ENCODE data around the gene TRAPPC12.
"Not testable (repeated sequence)": the region's sequence is repeated elsewhere in the genome, so short reads cannot be mapped to it uniquely, and the experiment has no call there.

The TRAPPC12 gene

DNA sequence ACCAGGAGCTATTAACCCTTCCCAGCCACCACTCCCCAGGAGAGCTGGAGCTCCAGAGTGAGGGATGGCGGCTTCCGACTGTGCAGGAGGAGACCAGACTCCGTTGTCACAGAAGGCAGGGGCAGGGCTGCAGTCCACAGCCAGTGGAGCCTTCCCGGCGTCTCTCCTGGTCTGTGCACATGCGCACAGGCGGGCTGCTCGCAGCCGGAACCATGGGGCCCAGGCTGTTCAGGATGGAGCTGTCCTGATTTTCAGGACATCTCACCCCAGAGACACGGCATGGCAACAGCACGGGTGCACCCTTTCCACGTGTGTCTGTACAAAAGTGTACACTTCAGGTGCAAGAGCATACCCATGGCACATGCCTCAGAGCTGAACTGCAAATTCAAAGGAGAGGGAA, 30.7 kb upstream of the TRAPPC12 start:
- peaks cover 4% of the 10 kb centered on the region for H3K4me1 Mint-ChIP-seq
- TF ChIP-seq, protein P1, sequence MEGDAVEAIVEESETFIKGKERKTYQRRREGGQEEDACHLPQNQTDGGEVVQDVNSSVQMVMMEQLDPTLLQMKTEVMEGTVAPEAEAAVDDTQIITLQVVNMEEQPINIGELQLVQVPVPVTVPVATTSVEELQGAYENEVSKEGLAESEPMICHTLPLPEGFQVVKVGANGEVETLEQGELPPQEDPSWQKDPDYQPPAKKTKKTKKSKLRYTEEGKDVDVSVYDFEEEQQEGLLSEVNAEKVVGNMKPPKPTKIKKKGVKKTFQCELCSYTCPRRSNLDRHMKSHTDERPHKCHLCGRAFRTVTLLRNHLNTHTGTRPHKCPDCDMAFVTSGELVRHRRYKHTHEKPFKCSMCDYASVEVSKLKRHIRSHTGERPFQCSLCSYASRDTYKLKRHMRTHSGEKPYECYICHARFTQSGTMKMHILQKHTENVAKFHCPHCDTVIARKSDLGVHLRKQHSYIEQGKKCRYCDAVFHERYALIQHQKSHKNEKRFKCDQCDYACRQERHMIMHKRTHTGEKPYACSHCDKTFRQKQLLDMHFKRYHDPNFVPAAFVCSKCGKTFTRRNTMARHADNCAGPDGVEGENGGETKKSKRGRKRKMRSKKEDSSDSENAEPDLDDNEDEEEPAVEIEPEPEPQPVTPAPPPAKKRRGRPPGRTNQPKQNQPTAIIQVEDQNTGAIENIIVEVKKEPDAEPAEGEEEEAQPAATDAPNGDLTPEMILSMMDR (IDR thresholded peaks at IDR 0.05): no peak
- peaks cover 17% of the 10 kb centered on the region for H3K9me3 Mint-ChIP-seq
- no peaks in the 10 kb centered on the region for H3K27me3 Mint-ChIP-seq (ENCODE audit: low read depth, poor library complexity)
- H3K4me3 Mint-ChIP-seq: no peak overlapping the region
- DNase-seq: no peak
- no peak overlapping the region for H3K27ac Mint-ChIP-seq
- H3K36me3 Mint-ChIP-seq (ENCODE audit: low read depth): peaks cover 66% of the 10 kb centered on the region

DNA sequence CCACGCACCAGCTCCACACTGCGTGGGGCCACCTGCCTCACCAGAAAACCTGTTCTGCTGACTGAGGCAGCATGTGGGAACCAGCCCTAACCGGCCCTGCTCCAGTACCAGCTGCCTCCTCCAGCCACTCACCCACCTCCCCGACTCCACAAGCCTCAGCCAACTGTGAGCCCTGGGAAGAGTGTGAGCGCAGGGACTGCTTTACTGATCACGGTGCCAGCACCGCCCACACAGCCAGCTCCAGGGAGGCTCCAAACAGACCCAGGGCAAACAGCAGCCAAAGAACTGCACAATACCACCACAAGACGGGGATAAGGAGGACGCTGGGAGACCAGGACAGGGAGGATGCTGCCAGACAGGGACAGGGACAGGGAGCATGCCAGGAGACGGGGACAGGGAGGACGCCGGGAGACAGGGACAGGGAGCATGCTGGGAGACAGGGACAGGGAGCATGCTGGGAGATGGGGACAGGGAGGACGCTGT, 30.2 kb upstream of the TRAPPC12 start:
- TF ChIP-seq, protein P1 (IDR thresholded peaks at IDR 0.05): no peak
- Mint-ChIP-seq H3K9me3 (peaks cover 17% of the 10 kb centered on the region), H3K4me3 (no peak overlapping the region), H3K36me3 (ENCODE audit: low read depth) (peaks cover 71% of the 10 kb centered on the region), H3K27me3 (ENCODE audit: low read depth, poor library complexity) (no peaks in the 10 kb centered on the region), H3K27ac (peak overlapping the region; percentile 87), H3K4me1 (peaks cover 4% of the 10 kb centered on the region)
- no peak for DNase-seq

DNA sequence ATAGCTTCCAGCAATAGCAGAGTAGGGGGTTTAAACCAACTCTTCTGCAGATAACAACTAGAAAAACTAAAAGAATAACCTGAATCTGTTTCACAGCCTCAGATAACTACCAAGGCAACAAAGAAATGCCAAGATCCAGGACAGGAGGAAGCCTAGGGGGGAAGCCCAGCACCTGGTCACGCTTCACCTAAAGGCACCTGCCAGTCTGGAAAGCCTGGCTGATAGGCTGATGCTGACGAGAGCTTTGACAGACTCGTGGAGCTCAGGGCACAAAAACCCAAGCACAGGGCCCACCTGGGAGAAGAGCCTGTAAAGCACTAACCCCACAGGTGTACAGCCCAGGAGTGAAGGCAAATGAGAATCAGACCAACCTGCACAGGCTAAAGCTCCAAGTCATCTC, 24.5 kb upstream of the TRAPPC12 start:
- Mint-ChIP-seq H3K36me3 (ENCODE audit: low read depth) (peaks cover 44% of the 10 kb centered on the region), H3K4me3 (no peak overlapping the region), H3K4me1 (no peaks in the 10 kb centered on the region), H3K27ac (no peak overlapping the region), H3K9me3 (peaks cover 13% of the 10 kb centered on the region), H3K27me3 (ENCODE audit: low read depth, poor library complexity) (no peaks in the 10 kb centered on the region)
- no peak for DNase-seq
- TF ChIP-seq, protein P1 (IDR thresholded peaks at IDR 0.05): no peak

DNA sequence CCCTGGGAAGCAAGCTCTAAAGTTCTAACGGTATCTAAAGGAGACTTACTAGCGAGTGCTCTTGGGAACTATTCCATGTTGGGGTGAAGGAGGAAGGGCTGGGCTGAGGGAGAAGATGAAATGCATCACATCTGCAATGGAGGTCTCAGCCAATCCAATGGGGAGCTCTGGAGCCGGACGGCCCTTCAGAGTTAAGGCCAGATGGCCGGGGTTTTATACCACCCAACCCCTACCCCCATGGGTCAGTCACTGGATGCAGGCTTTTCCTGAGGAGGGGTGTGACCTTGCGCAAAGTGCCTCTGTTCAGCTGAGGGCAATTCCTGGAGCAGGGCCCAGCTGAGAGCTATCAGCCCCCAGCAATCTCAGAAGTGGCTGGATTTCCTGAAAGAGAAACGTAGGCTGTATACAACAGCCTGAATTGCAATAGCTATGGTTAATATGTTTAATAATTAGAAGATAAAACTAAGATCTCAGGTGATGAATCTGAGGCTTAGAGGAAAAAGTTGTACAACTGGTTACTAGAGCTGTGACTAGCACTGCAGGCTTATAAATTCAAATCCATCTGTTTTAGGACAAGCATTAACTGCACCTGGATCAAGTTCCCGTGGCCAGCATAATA, 23.4 kb upstream of the TRAPPC12 start:
- TF ChIP-seq, protein P1 (IDR thresholded peaks at IDR 0.05): no peak
- Mint-ChIP-seq H3K27ac (peak overlapping the region; percentile 79), H3K9me3 (peaks cover 7% of the 10 kb centered on the region), H3K4me1 (peaks cover under 1% of the 10 kb centered on the region), H3K36me3 (ENCODE audit: low read depth) (peaks cover 33% of the 10 kb centered on the region), H3K4me3 (no peak overlapping the region), H3K27me3 (ENCODE audit: low read depth, poor library complexity) (no peaks in the 10 kb centered on the region)
- DNase-seq: no peak

DNA sequence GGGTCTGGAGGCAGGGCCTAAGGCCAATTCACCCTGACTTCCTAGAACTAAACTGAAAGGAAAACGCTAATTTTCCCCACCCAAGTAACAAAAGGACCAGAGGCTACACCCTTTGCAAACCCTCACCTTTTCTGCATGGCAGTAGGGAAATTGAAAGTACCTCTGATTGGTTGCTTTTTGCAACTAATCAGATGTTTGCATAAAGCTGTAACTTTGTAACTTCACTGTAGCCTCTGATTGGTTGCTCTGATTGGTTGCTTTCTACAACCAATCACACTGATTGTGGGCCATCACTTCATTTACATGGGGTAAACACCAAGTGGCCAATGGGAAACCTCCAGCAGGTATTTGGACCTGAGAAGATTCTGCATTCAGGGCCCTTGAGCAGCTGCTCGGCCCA, 22.7 kb upstream of the TRAPPC12 start:
- Mint-ChIP-seq H3K4me3 (no peak overlapping the region), H3K36me3 (ENCODE audit: low read depth) (peaks cover 27% of the 10 kb centered on the region), H3K4me1 (peaks cover 8% of the 10 kb centered on the region), H3K27ac (peak overlapping the region; percentile 79), H3K27me3 (ENCODE audit: low read depth, poor library complexity) (peaks cover 2% of the 10 kb centered on the region), H3K9me3 (peaks cover 7% of the 10 kb centered on the region)
- no peak for DNase-seq
- TF ChIP-seq, protein P1 (IDR thresholded peaks at IDR 0.05): no peak

DNA sequence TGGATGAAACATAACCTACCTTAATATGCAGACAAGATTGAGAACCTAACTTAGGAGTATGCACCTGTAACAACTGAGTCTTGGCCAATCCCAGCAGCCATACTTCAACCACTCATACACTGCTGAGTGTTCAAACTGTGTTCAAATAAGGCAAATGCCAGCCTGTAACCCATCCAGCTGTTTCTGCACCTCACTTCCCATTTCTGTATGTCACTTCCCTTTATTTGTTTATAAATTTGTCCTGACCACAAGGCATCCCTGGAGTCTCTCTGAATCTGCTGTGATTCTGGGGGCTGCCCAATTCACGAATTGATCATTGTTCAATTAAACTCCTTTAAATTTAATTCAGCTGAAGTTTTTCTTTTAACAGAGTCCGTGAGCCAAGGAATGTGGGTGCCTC, 22.0 kb upstream of the TRAPPC12 start:
- Mint-ChIP-seq H3K36me3 (ENCODE audit: low read depth) (peaks cover 24% of the 10 kb centered on the region), H3K4me1 (peaks cover 14% of the 10 kb centered on the region)
- H3K4me3 Mint-ChIP-seq; H3K27ac Mint-ChIP-seq; H3K9me3 Mint-ChIP-seq; DNase-seq; H3K27me3 Mint-ChIP-seq (ENCODE audit: low read depth, poor library complexity): not testable (repeated sequence)
